Stomach (tissue), 9 donors: ENCODE data around the gene MYBPC2. TPM values are rescaled to one million over a fixed set of nuclear protein-coding genes. Genes with fewer than 3 reads are reported as not detected.

ENCODE experiments used
- DNase-seq, 2 donors: peaks; one replicate each; pipeline versions ENCODE4 v3.0.0 to v3.0.0-alpha.2; 2013 to 2019
- H3K27ac ChIP-seq, 5 donors: fragments of 200-600 bp in 4 of 5; sonication (generic) in 4 of 5; one replicate each; pipeline ENCODE4 v1.5.1; 2013 to 2019; ENCODE audit warnings: mild to moderate bottlenecking in 1 of 5, moderate library complexity in 1 of 5
- H3K27me3 ChIP-seq, 3 donors: fragments of 200-600 bp; sonication (generic); one replicate each; pipeline ENCODE4 v1.5.1; 2017 to 2019; ENCODE audit warnings: mixed run types in 1 of 3
- H3K36me3 ChIP-seq, 4 donors: fragments of 200-600 bp; sonication (generic); 1 replicate in 3 of 4; 2 replicates in 1 of 4; pipeline ENCODE4 v1.5.1; 2016 to 2019
- H3K4me1 ChIP-seq, 4 donors: fragments of 200-600 bp; sonication (generic); one replicate each; pipeline ENCODE4 v1.5.1; 2016 to 2019
- H3K4me3 ChIP-seq, 4 donors: fragments of 200-600 bp; sonication (generic) in 3 of 4; one replicate each; pipeline ENCODE4 v1.5.1; 2016 to 2019; ENCODE audit warnings: mild to moderate bottlenecking in 1 of 4
- H3K9me3 ChIP-seq, 4 donors: fragments of 200-600 bp; sonication (generic); one replicate each; pipeline ENCODE4 v1.5.1; 2016 to 2019
- CTCF ChIP-seq, 7 experiments: fragments of 450-650 bp in 4 of 7; fragments of 200-600 bp in 3 of 7; sonication (generic) in 3 of 7; IDR thresholded peaks; one replicate each; pipeline ENCODE4 v1.5.1; 2016 to 2019; ENCODE audit warnings: antibody characterized with exemption in 7 of 7, control low read depth in 2 of 7, mild to moderate bottlenecking in 1 of 7
- EP300 ChIP-seq: sonication (generic); formaldehyde crosslinking; IDR thresholded peaks from one replicate; pipeline ENCODE4 v1.6.1; 2017; ENCODE audit warnings: antibody characterized with exemption
- POLR2A ChIP-seq, 4 donors: fragments of 450-650 bp; IDR thresholded peaks; one replicate each; pipeline ENCODE4 v1.6.1; 2016; ENCODE audit warnings: antibody characterized with exemption in 4 of 4, control low read depth in 2 of 4, mild to moderate bottlenecking in 1 of 4, moderate library complexity in 1 of 4
- POLR2AphosphoS5 ChIP-seq, 3 donors: sonication (generic); formaldehyde crosslinking; IDR thresholded peaks; one replicate each; pipeline ENCODE4 v1.6.1; 2016; ENCODE audit warnings: antibody characterized with exemption in 3 of 3
- WGBS, 5 donors: extraction: QIAGEN DNeasy Blood & Tissue Kit in 3 of 5; methylation state at CpG; one replicate each; pipeline versions ENCODE4 v1.1.5 to v1.1.7; 2013 to 2018; 5-methylcytosine and 5-hydroxymethylcytosine counted together
- intact Hi-C: fragments of 100-400 bp; cut with DNase I; formaldehyde crosslinking; loops from one replicate; pipeline ENCODE4 v1.15.1; 2023; ENCODE audit warnings: low total_unique reads
- polyA plus RNA-seq, 3 donors: library from polyadenylated mRNA; stranded (reverse); fragments of 200-250 nt; gene quantifications; one replicate each; pipeline ENCODE4 v1.2.3, GENCODE V29; 2013
- total RNA-seq, 5 donors: library from RNA; depleted of rRNA; stranded (reverse); fragments of >200 nt; gene quantifications; one replicate each; pipeline versions ENCODE4 v1.1.0 to v1.2.3, GENCODE V29; 2014 to 2016
- donor health status: healthy with polysubstance abuse.
- donor health status: Bipolar disorder and iron deficiency.
- donor health status: healthy.

The MYBPC2 gene
- total and polyA plus RNA-seq, 8 donors, result 0.10 to 0.31 TPM; not detected in 6

DNA sequence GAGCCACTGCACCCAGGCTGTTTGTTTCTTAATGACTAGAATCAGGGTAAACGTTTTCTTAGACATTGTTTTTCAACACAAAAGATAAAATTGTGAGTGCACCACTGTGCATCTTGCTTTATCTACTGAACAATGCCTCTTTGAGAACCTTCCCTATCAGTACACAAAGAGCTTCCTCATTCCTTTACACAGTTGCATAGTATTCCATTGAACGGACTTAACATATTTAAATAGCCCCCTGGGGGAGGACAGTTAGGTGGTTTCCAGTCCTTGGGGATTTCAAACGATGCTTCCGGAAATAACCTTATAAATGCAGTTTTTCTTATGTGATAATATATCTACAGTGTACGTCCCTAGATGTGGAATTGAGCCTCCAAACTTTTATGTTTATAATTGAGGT lies 39.9 kb upstream of the MYBPC2 start:
- DNase-seq, result no peak
- Histone ChIP-seq H3K9me3 (no peaks in the 10 kb centered on the region), H3K4me3 (no peak overlapping the region), H3K27ac (no peak overlapping the region), H3K4me1 (no peaks in the 10 kb centered on the region), H3K36me3 (peaks cover 0 to 17% (median 2%) of the 10 kb centered on the region in 4 donors), H3K27me3 (no peaks in the 10 kb centered on the region)
- WGBS, 5 donors, result 90 to 97% (median 93%) methylated on average over 5 of the region's 5 CpGs
- intact Hi-C loops, result no loop called here
- no peak for TF ChIP-seq EP300
- TF ChIP-seq CTCF (IDR thresholded peaks at IDR 0.05), result no peak
- no peak for TF ChIP-seq POLR2AphosphoS5 (IDR thresholded peaks at IDR 0.05)
- no peak for TF ChIP-seq POLR2A (IDR thresholded peaks at IDR 0.05)

GRCh38 chr19:50393589-50393988 lies 39.1 kb upstream of the MYBPC2 start:
- Histone ChIP-seq H3K4me3 (no peak overlapping the region), H3K9me3 (no peaks in the 10 kb centered on the region), H3K36me3 (peaks cover 0 to 13% (median under 1%) of the 10 kb centered on the region in 4 donors), H3K4me1 (no peaks in the 10 kb centered on the region), H3K27ac (no peak overlapping the region), H3K27me3 (no peaks in the 10 kb centered on the region)
- TF ChIP-seq CTCF (IDR thresholded peaks at IDR 0.05) (no peak), POLR2A (IDR thresholded peaks at IDR 0.05) (no peak), POLR2AphosphoS5 (IDR thresholded peaks at IDR 0.05) (no peak), EP300 (no peak)
- 84 to 96% (median 92%) methylated on average over 4 of the region's 4 CpGs for WGBS, 5 donors
- no peak for DNase-seq
- intact Hi-C loops, result no loop called here

DNA sequence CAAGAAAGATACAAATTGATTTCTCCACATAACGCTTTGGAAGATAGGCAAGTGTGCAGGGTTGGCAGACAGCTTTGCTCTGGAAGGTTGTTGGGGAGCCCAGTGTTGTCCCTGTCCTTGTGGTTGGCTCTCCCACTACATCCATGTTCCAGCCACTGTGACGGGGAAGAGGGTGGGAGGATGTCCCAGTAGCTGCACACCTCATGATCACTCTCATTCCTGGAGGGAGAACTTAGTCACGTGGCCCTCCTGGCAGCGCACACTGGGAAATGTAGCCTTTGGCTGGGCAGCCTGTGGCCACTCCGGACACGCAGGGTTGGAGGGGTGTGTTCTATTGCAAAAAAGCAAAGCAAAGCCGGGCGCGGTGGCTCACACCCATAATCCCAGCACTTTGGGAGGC lies 38.7 kb upstream of the MYBPC2 start:
- Histone ChIP-seq H3K36me3 (peaks cover 0 to 17% (median 3%) of the 10 kb centered on the region in 4 donors), H3K9me3 (no peaks in the 10 kb centered on the region), H3K4me3 (no peak overlapping the region), H3K27me3 (no peaks in the 10 kb centered on the region), H3K4me1 (no peaks in the 10 kb centered on the region), H3K27ac (no peak overlapping the region)
- intact Hi-C loops, result no loop called here
- 91 to 100% (median 94%) methylated on average over 7 to 9 of the region's 9 CpGs for WGBS, 5 donors
- TF ChIP-seq POLR2AphosphoS5 (IDR thresholded peaks at IDR 0.05) (no peak), CTCF (IDR thresholded peaks at IDR 0.05) (no peak), POLR2A (IDR thresholded peaks at IDR 0.05) (no peak), EP300 (no peak)
- DNase-seq, result no peak

GRCh38 chr19:50398675-50399367 lies 33.9 kb upstream of the MYBPC2 start:
- WGBS, 5 donors, result 86 to 95% (median 93%) methylated on average over 13 of the region's 13 CpGs
- intact Hi-C loops, result no loop called here
- no peak overlapping the region for H3K4me3 ChIP-seq
- H3K27me3 ChIP-seq, result no peaks in the 10 kb centered on the region
- no peak for DNase-seq
- no peak overlapping the region for H3K27ac ChIP-seq
- TF ChIP-seq EP300 (no peak), POLR2AphosphoS5 (IDR thresholded peaks at IDR 0.05) (no peak), POLR2A (IDR thresholded peaks at IDR 0.05) (no peak), CTCF (IDR thresholded peaks at IDR 0.05) (no peak)
- no peaks in the 10 kb centered on the region for H3K4me1 ChIP-seq
- no peaks in the 10 kb centered on the region for H3K9me3 ChIP-seq
- peaks cover 3 to 41% (median 32%) of the 10 kb centered on the region in 4 donors for H3K36me3 ChIP-seq
